Gastroesophageal sphincter (tissue), 4 donors: ENCODE results near the gene AUTS2. TPM values are rescaled to one million over a fixed set of nuclear protein-coding genes. Genes with fewer than 3 reads are reported as not detected.

Experiments
- ATAC-seq: fragments of 150-250 bp; one replicate; pipeline ENCODE4 v1.9.1; 2016; ENCODE audit warnings: mild to moderate bottlenecking, moderate library complexity
- H3K27ac ChIP-seq, 4 donors: fragments of 200-600 bp; sonication (generic) in 3 of 4; 1 replicate in 3 of 4; 2 replicates in 1 of 4; pipeline ENCODE4 v1.5.1; 2016 to 2019
- H3K27me3 ChIP-seq: fragments of 200-600 bp; sonication (generic); one replicate; pipeline ENCODE4 v1.5.1; 2019
- H3K36me3 ChIP-seq, 2 donors: fragments of 200-600 bp; sonication (generic); one replicate each; pipeline ENCODE4 v1.5.1; 2019; ENCODE audit warnings: control low read depth in 1 of 2
- H3K4me1 ChIP-seq, 3 donors: fragments of 200-600 bp; sonication (generic); 1 replicate in 2 of 3; 2 replicates in 1 of 3; pipeline ENCODE4 v1.5.1; 2016 to 2019; ENCODE audit warnings: control low read depth in 2 of 3
- H3K4me3 ChIP-seq, 2 donors: fragments of 200-600 bp; sonication (generic); one replicate each; pipeline ENCODE4 v1.5.1; 2019; ENCODE audit warnings: mild to moderate bottlenecking in 1 of 2, moderate library complexity in 1 of 2
- H3K9me3 ChIP-seq, 3 donors: fragments of 200-600 bp; sonication (generic); one replicate each; pipeline ENCODE4 v1.5.1; 2017 to 2019; ENCODE audit warnings: control low read depth in 2 of 3
- CTCF ChIP-seq, 4 experiments: fragments of 200-600 bp in 2 of 4; fragments of 450-650 bp in 2 of 4; sonication (generic) in 1 of 4; IDR thresholded peaks; one replicate each; pipeline ENCODE4 v1.5.1; 2017 to 2019; ENCODE audit warnings: antibody characterized with exemption in 4 of 4, mild to moderate bottlenecking in 2 of 4, moderate library complexity in 2 of 4
- EP300 ChIP-seq: sonication (generic); formaldehyde crosslinking; IDR thresholded peaks from one replicate; pipeline ENCODE4 v1.6.1; 2017; ENCODE audit warnings: antibody characterized with exemption, mild to moderate bottlenecking
- POLR2A ChIP-seq, 2 donors: fragments of 450-650 bp; IDR thresholded peaks; one replicate each; pipeline ENCODE4 v1.6.1; 2017; ENCODE audit warnings: antibody characterized with exemption in 2 of 2, mild to moderate bottlenecking in 2 of 2, moderate library complexity in 1 of 2
- POLR2AphosphoS5 ChIP-seq: sonication (generic); formaldehyde crosslinking; IDR thresholded peaks from one replicate; pipeline ENCODE4 v1.6.1; 2017; ENCODE audit warnings: antibody characterized with exemption
- WGBS, 2 donors: methylation state at CpG; one replicate each; pipeline ENCODE4 v1.1.5; 2018; ENCODE audit warnings: low coverage in 1 of 2; 5-methylcytosine and 5-hydroxymethylcytosine counted together
- total RNA-seq, 4 donors: library from RNA; depleted of rRNA; stranded (reverse); fragments of >200 nt; gene quantifications; one replicate each; pipeline ENCODE4 v1.1.0, GENCODE V29; 2016

AUTS2 gene
- total RNA-seq, 4 donors from 2014 or later: 12.2 to 48.7 (median 44.1) TPM

DNA sequence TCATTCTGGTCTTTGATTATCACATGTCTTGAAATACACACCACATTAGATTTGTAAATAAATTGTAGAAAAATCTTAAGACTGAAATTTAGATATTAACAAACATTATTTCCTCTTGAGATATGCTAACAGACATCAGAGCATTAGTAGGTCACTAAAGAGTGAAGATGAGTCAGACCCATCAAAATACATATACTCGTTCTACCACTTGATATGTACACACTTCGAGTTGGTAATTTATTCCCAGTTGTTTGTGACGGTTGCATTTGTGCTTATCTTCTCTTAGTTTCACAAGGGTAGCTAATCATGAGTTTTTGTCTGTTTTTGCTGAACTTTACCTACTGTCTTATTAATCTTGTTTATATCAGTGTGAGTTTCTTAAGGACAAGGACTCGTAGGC, 383.4 kb downstream of the AUTS2 start:
- H3K4me1 ChIP-seq: peaks cover 0 to 22% (median 0%) of the 10 kb centered on the region in 3 donors
- no peaks in the 10 kb centered on the region for H3K36me3 ChIP-seq
- no peak for ATAC-seq
- H3K27ac ChIP-seq: no peak overlapping the region
- H3K27me3 ChIP-seq: no peaks in the 10 kb centered on the region
- no peak for TF ChIP-seq CTCF (IDR thresholded peaks at IDR 0.05)
- TF ChIP-seq EP300: no peak
- no peak for TF ChIP-seq POLR2A (IDR thresholded peaks at IDR 0.05)
- no peak for TF ChIP-seq POLR2AphosphoS5
- WGBS, 2 donors: 76 to 81% methylated on average over 4 of the region's 4 CpGs
- no peak overlapping the region for H3K4me3 ChIP-seq
- no peaks in the 10 kb centered on the region for H3K9me3 ChIP-seq

GRCh38 chr7:69982197-69982596, 383.9 kb downstream of the AUTS2 start:
- Histone ChIP-seq H3K4me3 (no peak overlapping the region), H3K36me3 (no peaks in the 10 kb centered on the region), H3K27me3 (no peaks in the 10 kb centered on the region), H3K4me1 (peaks cover 0 to 23% (median 0%) of the 10 kb centered on the region in 3 donors), H3K27ac (no peak overlapping the region), H3K9me3 (no peaks in the 10 kb centered on the region)
- WGBS, 2 donors: 33 to 40% methylated on average over 1 of the region's 1 CpG
- no peak for ATAC-seq
- TF ChIP-seq POLR2AphosphoS5 (no peak), CTCF (IDR thresholded peaks at IDR 0.05) (no peak), POLR2A (IDR thresholded peaks at IDR 0.05) (no peak), EP300 (no peak)

DNA sequence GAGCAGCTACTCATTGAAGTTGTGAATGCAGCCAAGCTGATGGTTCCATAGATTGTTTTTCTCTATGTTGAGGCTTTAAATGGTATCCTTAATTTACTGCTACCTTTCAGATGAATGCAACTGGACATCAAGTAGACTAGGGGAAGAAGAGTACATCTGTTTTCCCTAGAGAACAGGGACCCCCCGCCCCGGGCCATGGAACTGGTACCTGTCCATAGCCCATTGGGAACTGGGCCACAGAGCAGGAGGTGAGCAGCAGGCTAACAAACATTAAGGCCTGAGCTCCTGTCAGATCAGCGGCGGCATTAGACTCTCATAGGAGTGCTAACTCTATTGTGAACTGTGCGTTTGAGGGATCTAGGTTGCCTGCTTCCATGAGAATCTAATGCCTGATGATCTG, 391.3 kb downstream of the AUTS2 start:
- no peaks in the 10 kb centered on the region for H3K9me3 ChIP-seq
- H3K4me1 ChIP-seq: peaks cover 0 to 13% (median 0%) of the 10 kb centered on the region in 3 donors
- H3K27ac ChIP-seq: no peak overlapping the region
- no peak for ATAC-seq
- WGBS, 2 donors: 94 to 100% methylated on average over 1 to 2 of the region's 5 CpGs
- H3K4me3 ChIP-seq: no peak overlapping the region
- H3K36me3 ChIP-seq: no peaks in the 10 kb centered on the region
- no peaks in the 10 kb centered on the region for H3K27me3 ChIP-seq
- no peak for TF ChIP-seq CTCF (IDR thresholded peaks at IDR 0.05)
- TF ChIP-seq POLR2AphosphoS5: no peak
- TF ChIP-seq EP300: no peak
- TF ChIP-seq POLR2A (IDR thresholded peaks at IDR 0.05): no peak

GRCh38 chr7:69992938-69993337, 394.7 kb downstream of the AUTS2 start:
- Histone ChIP-seq H3K27ac (no peak overlapping the region), H3K4me3 (no peak overlapping the region), H3K4me1 (peaks cover 0 to 36% (median 0%) of the 10 kb centered on the region in 3 donors), H3K27me3 (no peaks in the 10 kb centered on the region), H3K36me3 (no peaks in the 10 kb centered on the region), H3K9me3 (no peaks in the 10 kb centered on the region)
- 86 to 100% methylated on average over 2 to 3 of the region's 4 CpGs for WGBS, 2 donors
- ATAC-seq: no peak
- no peak for TF ChIP-seq EP300
- no peak for TF ChIP-seq POLR2AphosphoS5
- TF ChIP-seq CTCF (IDR thresholded peaks at IDR 0.05): no peak
- TF ChIP-seq POLR2A (IDR thresholded peaks at IDR 0.05): no peak

GRCh38 chr7:69994218-69994617, 395.9 kb downstream of the AUTS2 start:
- Histone ChIP-seq H3K4me3 (no peak overlapping the region), H3K36me3 (no peaks in the 10 kb centered on the region), H3K27ac (no peak overlapping the region), H3K4me1 (peaks cover 0 to 36% (median 0%) of the 10 kb centered on the region in 3 donors), H3K27me3 (no peaks in the 10 kb centered on the region), H3K9me3 (no peaks in the 10 kb centered on the region)
- ATAC-seq: no peak
- no peak for TF ChIP-seq EP300
- no peak for TF ChIP-seq CTCF (IDR thresholded peaks at IDR 0.05)
- no peak for TF ChIP-seq POLR2A (IDR thresholded peaks at IDR 0.05)
- TF ChIP-seq POLR2AphosphoS5: no peak
- 78 to 83% methylated on average over 1 of the region's 1 CpG for WGBS, 2 donors
